ENCODE data around the gene MTOR. TPM values are rescaled to one million over a fixed set of nuclear protein-coding genes. Genes with fewer than 3 reads are reported as not detected.

Gene MTOR
- total and polyA plus RNA-seq, 10 of the 15 experiments (the other 5 are each of a cell fraction or from before 2014, with no cell fraction given), result 6.6 to 41.8 (median 29.8) TPM

DNA sequence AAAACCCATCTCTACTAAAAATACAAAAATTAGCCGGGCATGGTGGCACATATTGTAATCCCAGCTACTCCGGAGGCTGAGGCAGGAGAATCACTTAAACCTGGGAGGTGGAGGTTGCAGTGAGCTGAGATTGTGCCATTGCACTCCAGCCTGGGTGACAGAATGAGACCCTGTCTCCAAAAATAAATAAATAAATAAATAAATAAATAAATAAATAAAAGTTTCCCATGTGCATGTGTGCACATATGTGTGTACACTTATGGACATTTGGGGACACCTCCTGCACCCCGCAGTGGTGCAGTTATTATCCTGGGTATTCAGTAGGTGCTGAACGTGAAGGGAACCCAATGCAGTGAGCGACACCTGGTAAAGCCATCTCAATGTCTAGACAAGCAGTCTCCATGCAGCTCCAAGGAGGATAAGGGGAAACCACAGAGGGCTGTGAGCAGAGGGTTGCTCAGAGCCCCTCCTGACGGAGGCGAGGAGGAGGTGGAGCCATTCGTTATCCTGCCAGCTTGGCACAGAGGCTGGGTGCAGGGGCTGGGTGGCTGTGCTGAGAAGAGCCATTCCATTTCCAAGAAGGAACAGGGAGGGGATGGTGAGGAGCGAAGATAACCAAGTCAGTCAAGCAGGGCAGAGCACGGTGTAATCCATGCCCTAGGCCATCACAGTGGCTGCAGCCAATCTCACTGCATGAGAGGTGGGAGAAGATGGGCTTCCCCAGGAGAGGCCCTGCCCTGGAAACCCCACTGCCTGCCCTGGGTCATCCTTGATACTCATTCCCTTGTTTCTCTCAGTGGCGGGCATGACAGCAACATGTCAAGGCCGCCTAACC is 36.3 kb upstream of the MTOR start:
- no peaks in the 10 kb centered on the region for H3K9me3 ChIP-seq (replicated peaks; ENCODE audit: control insufficient read depth, insufficient read depth, low read length)
- no peak overlapping the region for H3K9ac ChIP-seq (ENCODE audit: control insufficient read depth, insufficient read depth, low read length)
- H3K4me2 ChIP-seq (ENCODE audit: control insufficient read depth, insufficient read depth), result no peak overlapping the region
- H3K27me3 ChIP-seq (replicated peaks in 1 of 2; ENCODE audit: control insufficient read depth in 2 of 2, insufficient read depth in 2 of 2, low read length in 1 of 2), result no peaks in the 10 kb centered on the region
- peaks cover 0 to 6% of the 10 kb centered on the region in 2 experiments; a peak in 2 of 4 replicates for H3K36me3 ChIP-seq (ENCODE audit: control insufficient read depth in 2 of 2, insufficient read depth in 2 of 2, low read length in 1 of 2)
- BruUV-seq (replicated peaks), result no TSS peak
- 92% methylated on average over 12 of the region's 12 CpGs for WGBS (ENCODE audit: insufficient coverage, insufficient replicate concordance, low lambda C conversion rate, missing lambda C conversion rate)
- RAD21 ChIA-PET (ENCODE audit: unreplicated experiment), result no interaction called here
- CTCF ChIA-PET, result no interaction called here
- ATAC-seq, result no peak
- POLR2A ChIA-PET, result no interaction called here
- no peaks in the 10 kb centered on the region for H3K79me2 ChIP-seq (ENCODE audit: control insufficient read depth, insufficient read depth, low read length)
- no peak overlapping the region for H3K4me3 ChIP-seq
- no peaks in the 10 kb centered on the region for H4K20me1 ChIP-seq (ENCODE audit: control insufficient read depth, insufficient read depth)
- TF ChIP-seq RB1 (IDR thresholded peaks at IDR 0.05; ENCODE audit: borderline replicate concordance) (no peak), MXI1 (IDR thresholded peaks at IDR 0.05; ENCODE audit: low read depth, low read length) (no peak), CBFB (IDR thresholded peaks at IDR 0.05; ENCODE audit: low read depth) (no peak), ZZZ3 (IDR thresholded peaks at IDR 0.05; ENCODE audit: control insufficient read depth, insufficient read length, low read depth) (no peak), SIN3A (IDR thresholded peaks at IDR 0.05; ENCODE audit: low read depth, low read length) (no peak), TCF7 (IDR thresholded peaks at IDR 0.05; ENCODE audit: borderline replicate concordance) (no peak), FOXK2 (IDR thresholded peaks at IDR 0.05) (no peak), ZSCAN29 (IDR thresholded peaks at IDR 0.05) (no peak), NFYB (IDR thresholded peaks at IDR 0.05; ENCODE audit: insufficient read depth, low read depth, low read length) (no peak), RBBP5 (conservative IDR thresholded peaks at IDR 0.05) (no peak), MYC (IDR thresholded peaks at IDR 0.05; ENCODE audit: insufficient read depth, insufficient read length, insufficient replicate concordance, low read length, severe bottlenecking) (no peak), KLF5 (IDR thresholded peaks at IDR 0.05; ENCODE audit: partially characterized antibody) (no peak), NBN (IDR thresholded peaks at IDR 0.05) (no peak), DPF2 (IDR thresholded peaks at IDR 0.05) (no peak), BCL11A (IDR thresholded peaks at IDR 0.05; ENCODE audit: low read depth, low read length) (no peak), EP300 (IDR thresholded peaks at IDR 0.05; ENCODE audit: borderline replicate concordance in 1 of 2, control insufficient read depth in 1 of 2, low read depth in 2 of 2, low read length in 2 of 2) (no peak), ZNF622 (IDR thresholded peaks at IDR 0.05) (no peak)
- TF ChIP-seq, protein P1, sequence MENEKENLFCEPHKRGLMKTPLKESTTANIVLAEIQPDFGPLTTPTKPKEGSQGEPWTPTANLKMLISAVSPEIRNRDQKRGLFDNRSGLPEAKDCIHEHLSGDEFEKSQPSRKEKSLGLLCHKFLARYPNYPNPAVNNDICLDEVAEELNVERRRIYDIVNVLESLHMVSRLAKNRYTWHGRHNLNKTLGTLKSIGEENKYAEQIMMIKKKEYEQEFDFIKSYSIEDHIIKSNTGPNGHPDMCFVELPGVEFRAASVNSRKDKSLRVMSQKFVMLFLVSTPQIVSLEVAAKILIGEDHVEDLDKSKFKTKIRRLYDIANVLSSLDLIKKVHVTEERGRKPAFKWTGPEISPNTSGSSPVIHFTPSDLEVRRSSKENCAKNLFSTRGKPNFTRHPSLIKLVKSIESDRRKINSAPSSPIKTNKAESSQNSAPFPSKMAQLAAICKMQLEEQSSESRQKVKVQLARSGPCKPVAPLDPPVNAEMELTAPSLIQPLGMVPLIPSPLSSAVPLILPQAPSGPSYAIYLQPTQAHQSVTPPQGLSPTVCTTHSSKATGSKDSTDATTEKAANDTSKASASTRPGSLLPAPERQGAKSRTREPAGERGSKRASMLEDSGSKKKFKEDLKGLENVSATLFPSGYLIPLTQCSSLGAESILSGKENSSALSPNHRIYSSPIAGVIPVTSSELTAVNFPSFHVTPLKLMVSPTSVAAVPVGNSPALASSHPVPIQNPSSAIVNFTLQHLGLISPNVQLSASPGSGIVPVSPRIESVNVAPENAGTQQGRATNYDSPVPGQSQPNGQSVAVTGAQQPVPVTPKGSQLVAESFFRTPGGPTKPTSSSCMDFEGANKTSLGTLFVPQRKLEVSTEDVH (IDR thresholded peaks at IDR 0.05; ENCODE audit: low read depth, partially characterized antibody), result no peak
- TF ChIP-seq, protein P2, sequence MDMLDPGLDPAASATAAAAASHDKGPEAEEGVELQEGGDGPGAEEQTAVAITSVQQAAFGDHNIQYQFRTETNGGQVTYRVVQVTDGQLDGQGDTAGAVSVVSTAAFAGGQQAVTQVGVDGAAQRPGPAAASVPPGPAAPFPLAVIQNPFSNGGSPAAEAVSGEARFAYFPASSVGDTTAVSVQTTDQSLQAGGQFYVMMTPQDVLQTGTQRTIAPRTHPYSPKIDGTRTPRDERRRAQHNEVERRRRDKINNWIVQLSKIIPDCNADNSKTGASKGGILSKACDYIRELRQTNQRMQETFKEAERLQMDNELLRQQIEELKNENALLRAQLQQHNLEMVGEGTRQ (IDR thresholded peaks at IDR 0.05; ENCODE audit: borderline replicate concordance, low read depth, low read length), result no peak
- in situ Hi-C loops (cut with MboI) (no loop called here), intact Hi-C loops (cut with micrococcal nuclease; ENCODE audit: unreplicated experiment) (no loop called here)
- DNase-seq (ENCODE audit: low read depth, low spot score), result no peak
- FAIRE-seq, result no peak
- SMC1A ChIA-PET (ENCODE audit: uncharacterized antibody, unreplicated experiment), result no interaction called here
- H3K4me1 ChIP-seq (ENCODE audit: control insufficient read depth, insufficient read depth, low read length), result no peaks in the 10 kb centered on the region
- no peak overlapping the region for H2AFZ ChIP-seq (ENCODE audit: control insufficient read depth, low read depth, low read length)
- H3K27ac ChIP-seq (ENCODE audit: control insufficient read depth, insufficient read depth), result no peak overlapping the region
